ENCODE results near the gene CCDC102B. TPM values are rescaled to one million over a fixed set of nuclear protein-coding genes. Genes with fewer than 3 reads are reported as not detected.
"Not testable (repeated sequence)": the region's sequence is repeated elsewhere in the genome, so short reads cannot be mapped to it uniquely, and the experiment has no call there.

Gene CCDC102B
- polyA plus RNA-seq, 1 donor = 11.9 TPM

- DNase-seq (ENCODE audit: low read depth) = no peak
These were observed 111.7 kb downstream of the CCDC102B start for GRCh38 chr18:68909579-68909978.

GRCh38 chr18:68915061-68915460, 117.2 kb downstream of the CCDC102B start:
- DNase-seq (ENCODE audit: low read depth) = no peak

GRCh38 chr18:68916734-68917133, 118.9 kb downstream of the CCDC102B start:
- no peak for DNase-seq (ENCODE audit: low read depth)

GRCh38 chr18:68918216-68918615, 120.3 kb downstream of the CCDC102B start:
- no peak for DNase-seq (ENCODE audit: low read depth)

GRCh38 chr18:68919900-68920299, 122.0 kb downstream of the CCDC102B start:
- no peak for DNase-seq (ENCODE audit: low read depth)

DNA sequence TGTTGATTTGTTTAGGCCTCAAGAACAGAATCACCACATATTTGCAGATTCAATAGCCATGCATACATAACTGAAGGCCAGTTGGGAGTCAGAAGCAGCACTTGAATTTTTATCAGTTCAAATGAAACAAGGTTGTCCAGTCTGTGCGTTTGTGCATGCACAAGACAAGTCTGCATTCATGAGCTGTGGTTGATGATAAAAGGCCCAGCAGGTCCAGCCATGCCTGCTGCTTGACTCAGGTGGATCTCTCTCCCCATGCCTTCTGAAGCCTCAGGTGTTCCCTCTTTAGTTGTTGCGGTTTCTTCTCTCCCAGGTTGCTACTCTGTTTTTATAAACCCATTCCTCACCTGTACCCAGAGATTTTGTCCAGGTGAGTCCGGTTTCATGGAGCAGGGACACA, 124.5 kb downstream of the CCDC102B start:
- no peak for DNase-seq (ENCODE audit: low read depth)

GRCh38 chr18:68925268-68925667, 127.4 kb downstream of the CCDC102B start:
- no peak for DNase-seq (ENCODE audit: low read depth)

GRCh38 chr18:68928762-68929675, 131.1 kb downstream of the CCDC102B start:
- no peak for DNase-seq (ENCODE audit: low read depth)

GRCh38 chr18:68935686-68936085, 137.8 kb downstream of the CCDC102B start:
- DNase-seq (ENCODE audit: low read depth) = no peak

DNA sequence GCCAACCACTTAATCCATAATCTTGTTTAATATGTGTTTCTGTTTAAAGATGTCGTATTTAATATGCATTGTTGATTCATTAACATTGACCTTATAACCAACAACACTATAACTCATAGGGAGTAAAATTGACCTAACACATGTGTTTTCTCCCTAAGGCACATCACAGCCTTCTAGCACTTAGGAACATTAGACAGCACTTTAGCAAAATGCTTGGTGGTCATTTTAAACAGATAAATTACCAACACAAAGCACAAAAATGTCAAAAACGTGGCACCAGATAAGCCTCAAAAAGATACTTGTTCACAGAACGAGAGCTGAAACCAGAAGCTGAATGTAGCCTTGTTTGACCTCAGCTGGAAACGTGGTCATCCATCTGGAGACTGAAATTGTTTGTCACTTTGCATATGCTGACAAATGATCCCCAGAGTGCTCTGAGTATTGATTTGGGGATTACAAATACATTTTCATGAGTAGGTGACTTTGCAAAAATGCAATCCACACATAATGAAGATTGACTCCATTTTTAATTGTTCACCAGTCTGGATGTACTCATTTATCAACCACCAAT, 139.2 kb downstream of the CCDC102B start:
- DNase-seq (ENCODE audit: low read depth) = no peak

GRCh38 chr18:68940039-68940438, 142.2 kb downstream of the CCDC102B start:
- no peak for DNase-seq (ENCODE audit: low read depth)

GRCh38 chr18:68940754-68941153, 142.9 kb downstream of the CCDC102B start:
- no peak for DNase-seq (ENCODE audit: low read depth)

DNA sequence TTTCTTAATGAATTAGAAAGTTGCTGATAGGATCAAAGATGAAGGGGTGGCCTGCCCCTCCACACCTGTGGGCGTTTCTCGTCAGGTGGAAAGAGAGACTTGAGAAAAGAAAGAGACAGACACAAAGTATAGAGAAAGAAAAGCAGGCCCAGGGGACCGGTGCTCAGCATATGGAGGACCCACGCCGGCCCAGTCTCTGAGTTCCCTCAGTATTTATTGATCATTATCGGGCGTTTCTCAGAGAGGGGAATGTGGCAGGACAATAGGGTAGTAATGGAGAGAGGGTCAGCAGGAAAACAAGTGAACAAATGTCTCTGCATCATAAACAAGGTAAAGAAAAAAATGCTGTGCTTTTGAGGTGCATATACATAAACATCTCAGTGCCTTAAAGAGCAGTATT, 144.3 kb downstream of the CCDC102B start:
- no peak for DNase-seq (ENCODE audit: low read depth)

DNA sequence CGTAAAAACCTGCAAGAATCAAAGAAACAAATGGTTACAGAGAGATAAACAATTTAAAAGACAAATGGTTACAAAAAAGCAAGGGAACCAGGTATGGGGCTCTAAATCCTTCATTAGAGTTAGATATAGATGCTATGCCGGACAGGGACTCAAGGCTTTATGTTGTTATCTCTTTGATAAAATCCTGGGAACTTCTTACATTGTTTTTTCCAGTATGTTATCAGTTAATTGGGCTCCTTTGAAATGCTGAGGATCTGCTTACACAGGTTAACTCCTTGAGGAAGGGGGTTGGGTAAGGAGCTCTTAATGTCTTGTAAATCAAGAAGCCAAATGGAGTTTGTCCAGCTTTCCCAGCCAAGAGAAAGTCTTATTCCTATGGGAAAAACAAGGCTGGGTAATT, 146.0 kb downstream of the CCDC102B start:
- not testable (repeated sequence) for DNase-seq (ENCODE audit: low read depth)

DNA sequence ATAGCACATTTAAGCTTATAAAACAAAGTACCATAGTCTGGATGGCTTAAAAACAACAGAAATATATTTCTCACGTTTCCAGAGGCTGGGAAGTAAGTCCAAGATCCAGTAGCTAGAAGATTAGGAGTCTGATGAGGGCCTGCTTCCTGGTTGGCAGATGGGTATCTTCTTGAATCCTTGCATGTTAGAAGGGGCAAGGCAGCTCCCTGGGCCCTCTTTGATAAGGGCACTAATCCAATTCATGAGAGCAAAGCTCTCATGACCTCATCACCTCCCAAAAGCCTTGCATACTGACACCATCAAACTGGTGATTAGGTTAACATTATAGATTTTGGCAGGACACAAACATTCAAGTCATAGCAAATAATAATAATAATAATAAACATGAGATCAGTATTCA, 146.4 kb downstream of the CCDC102B start:
- DNase-seq (ENCODE audit: low read depth) = no peak

GRCh38 chr18:68944826-68945225, 146.9 kb downstream of the CCDC102B start:
- DNase-seq (ENCODE audit: low read depth) = no peak

DNA sequence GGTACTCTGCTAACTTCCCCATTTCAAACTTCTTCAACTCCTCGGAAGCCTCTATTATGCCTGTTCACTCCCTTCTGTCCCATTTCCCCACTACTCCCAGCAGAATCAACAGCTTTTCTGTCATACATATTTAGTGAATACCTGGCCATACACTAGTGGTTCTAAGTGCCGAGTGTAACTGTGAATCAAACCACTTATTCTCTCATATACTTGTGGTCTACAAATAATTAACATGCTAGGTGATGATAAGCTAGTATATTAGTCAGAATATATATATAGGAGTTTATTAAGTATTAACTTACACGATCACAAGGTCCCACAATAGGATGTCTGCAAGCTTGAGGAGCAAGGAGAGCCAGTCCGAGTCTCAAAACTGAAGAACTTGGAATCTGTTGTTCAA, 150.7 kb downstream of the CCDC102B start:
- no peak for DNase-seq (ENCODE audit: low read depth)

DNA sequence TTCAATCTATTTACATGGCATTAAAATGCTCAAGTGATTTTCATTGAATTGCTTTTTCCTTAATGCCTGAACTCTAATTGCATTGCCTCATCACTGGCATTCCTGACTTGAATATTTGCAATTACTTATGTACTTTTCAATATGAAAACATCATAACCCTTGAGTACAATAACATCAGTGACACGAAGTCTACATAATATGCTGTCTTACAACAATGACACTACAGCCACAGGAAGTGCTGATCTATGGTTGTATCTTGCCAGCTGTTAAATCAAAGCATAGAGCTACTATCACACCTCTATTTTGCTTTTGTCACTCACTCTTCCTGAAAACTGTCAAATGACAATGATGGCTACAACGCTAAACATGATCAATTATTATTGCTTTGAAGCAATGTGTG, 156.9 kb downstream of the CCDC102B start:
- no peak for DNase-seq (ENCODE audit: low read depth)

GRCh38 chr18:68956650-68957049, 158.8 kb downstream of the CCDC102B start:
- no peak for DNase-seq (ENCODE audit: low read depth)

- no peak for DNase-seq (ENCODE audit: low read depth)
These were observed 162.5 kb downstream of the CCDC102B start for GRCh38 chr18:68960355-68960754.

DNA sequence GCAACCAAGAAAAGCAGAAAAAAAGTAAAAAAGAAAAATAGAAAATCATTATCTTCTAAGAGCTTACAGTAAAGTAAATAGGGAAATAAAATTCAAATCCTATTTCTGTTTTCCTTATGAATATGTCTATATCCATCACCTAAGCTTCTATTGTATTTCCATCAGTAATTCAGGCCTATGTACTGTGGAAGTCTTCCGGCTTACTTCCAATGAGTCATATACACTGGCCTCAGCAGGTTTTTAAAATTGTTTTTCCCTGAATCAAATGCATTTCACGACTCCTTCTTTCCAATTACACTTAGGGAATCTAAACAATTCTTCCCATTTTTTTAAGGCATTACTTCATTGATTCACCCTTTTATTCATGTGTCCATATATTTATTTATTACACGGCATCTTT, 164.7 kb downstream of the CCDC102B start:
- no peak for DNase-seq (ENCODE audit: low read depth)

DNA sequence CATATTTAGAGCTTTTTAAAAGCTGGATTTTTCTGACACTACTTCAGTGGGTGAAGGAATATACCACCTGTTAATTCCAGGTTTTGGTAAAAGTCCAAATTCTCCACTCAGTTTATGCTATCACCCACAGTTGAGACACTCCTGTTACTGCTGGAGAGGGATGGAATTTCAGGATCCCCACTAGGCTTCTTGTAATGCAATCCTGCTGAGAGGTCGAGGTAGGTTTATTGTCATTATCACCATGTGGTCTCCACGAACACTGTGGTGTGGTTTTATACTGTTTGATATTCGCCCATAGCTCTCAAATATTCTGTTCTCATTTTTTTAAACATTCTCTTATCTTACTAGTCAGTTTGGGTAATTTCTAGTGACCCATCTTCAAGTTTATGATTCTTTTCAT, 167.9 kb downstream of the CCDC102B start:
- DNase-seq (ENCODE audit: low read depth) = no peak

- no peak for DNase-seq (ENCODE audit: low read depth)
These were observed 171.1 kb downstream of the CCDC102B start for GRCh38 chr18:68969027-68969426.

Measured in forelimb muscle (tissue), 1 donor.